ENCODE measurements around the gene MCRS1.

The MCRS1 gene

DNA sequence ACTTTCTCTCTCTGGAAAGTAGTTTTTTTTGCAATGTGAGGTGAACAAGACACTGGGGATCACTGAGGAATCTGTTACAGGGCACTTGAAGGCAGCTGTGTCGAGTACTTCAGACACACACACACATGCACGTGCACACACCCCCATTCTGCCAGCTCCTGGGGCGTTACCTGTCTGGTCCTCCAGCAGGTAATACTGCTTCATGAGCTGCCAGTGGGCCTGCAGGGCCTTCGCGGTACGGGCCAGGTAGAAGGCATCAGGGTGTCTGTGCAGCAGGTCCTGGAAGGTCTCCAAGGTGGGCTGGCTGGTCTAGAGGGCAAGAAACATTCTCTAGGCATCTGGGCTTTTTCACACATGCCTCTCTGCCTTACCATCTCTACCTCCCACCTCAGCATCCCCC, 5.1 kb downstream of the MCRS1 start:
- no peak overlapping the region for H2AFZ ChIP-seq (ENCODE audit: low read depth, low read length, severe bottlenecking)
- no peaks in the 10 kb centered on the region for H4K20me1 ChIP-seq (ENCODE audit: low read depth, low read length)
- H3K79me2 ChIP-seq (ENCODE audit: insufficient read depth, low read length), result peaks cover 25% of the 10 kb centered on the region
- H3K27ac ChIP-seq (ENCODE audit: low read depth, low read length), result no peak overlapping the region
- no peaks in the 10 kb centered on the region for H3K36me3 ChIP-seq (ENCODE audit: low read length)
- no peak overlapping the region for H3K9ac ChIP-seq (ENCODE audit: low read length)
- H3K9me3 ChIP-seq (ENCODE audit: insufficient read depth, low read length), result no peaks in the 10 kb centered on the region
- no peaks in the 10 kb centered on the region for H3K27me3 ChIP-seq (ENCODE audit: low read length)
- H3K9me2 ChIP-seq (replicated peaks; ENCODE audit: insufficient read depth, low read length), result no peaks in the 10 kb centered on the region
- no peaks in the 10 kb centered on the region for H3F3A ChIP-seq (ENCODE audit: insufficient read depth)
- no peak for TF ChIP-seq EZH2phosphoT487 (conservative IDR thresholded peaks at IDR 0.05; ENCODE audit: low read length)
- no peak for TF ChIP-seq CTCF (IDR thresholded peaks at IDR 0.05; ENCODE audit: insufficient read depth, low read length, poor library complexity, severe bottlenecking)
- no peak overlapping the region for H3K4me3 ChIP-seq (ENCODE audit: insufficient read depth, low read length, poor library complexity, severe bottlenecking)
- no peak overlapping the region for H3K4me2 ChIP-seq (ENCODE audit: low read depth, low read length, poor library complexity, severe bottlenecking)

GRCh38 chr12:49562233-49562632, 5.7 kb downstream of the MCRS1 start:
- Histone ChIP-seq H3K27me3 (ENCODE audit: low read length) (no peaks in the 10 kb centered on the region), H3K9me2 (replicated peaks; ENCODE audit: insufficient read depth, low read length) (no peaks in the 10 kb centered on the region), H3K9me3 (ENCODE audit: insufficient read depth, low read length) (no peaks in the 10 kb centered on the region), H3K4me2 (ENCODE audit: low read depth, low read length, poor library complexity, severe bottlenecking) (no peak overlapping the region), H3K4me3 (ENCODE audit: insufficient read depth, low read length, poor library complexity, severe bottlenecking) (no peak overlapping the region), H2AFZ (ENCODE audit: low read depth, low read length, severe bottlenecking) (no peak overlapping the region), H3K9ac (ENCODE audit: low read length) (no peak overlapping the region), H4K20me1 (ENCODE audit: low read depth, low read length) (no peaks in the 10 kb centered on the region), H3K79me2 (ENCODE audit: insufficient read depth, low read length) (peaks cover 21% of the 10 kb centered on the region), H3F3A (ENCODE audit: insufficient read depth) (no peaks in the 10 kb centered on the region), H3K27ac (ENCODE audit: low read depth, low read length) (no peak overlapping the region), H3K36me3 (ENCODE audit: low read length) (no peaks in the 10 kb centered on the region)
- no peak for TF ChIP-seq CTCF (IDR thresholded peaks at IDR 0.05; ENCODE audit: insufficient read depth, low read length, poor library complexity, severe bottlenecking)
- TF ChIP-seq EZH2phosphoT487 (conservative IDR thresholded peaks at IDR 0.05; ENCODE audit: low read length), result no peak

GRCh38 chr12:49560695-49561094, 7.2 kb downstream of the MCRS1 start:
- TF ChIP-seq CTCF (IDR thresholded peaks at IDR 0.05; ENCODE audit: insufficient read depth, low read length, poor library complexity, severe bottlenecking) (no peak), EZH2phosphoT487 (conservative IDR thresholded peaks at IDR 0.05; ENCODE audit: low read length) (no peak)
- no peaks in the 10 kb centered on the region for H3K9me2 ChIP-seq (replicated peaks; ENCODE audit: insufficient read depth, low read length)
- no peaks in the 10 kb centered on the region for H3K36me3 ChIP-seq (ENCODE audit: low read length)

More at GRCh38 chr12:49560695-49561094, 7.2 kb downstream of the MCRS1 start:
- Histone ChIP-seq H4K20me1 (ENCODE audit: low read depth, low read length) (no peaks in the 10 kb centered on the region), H3K9me3 (ENCODE audit: insufficient read depth, low read length) (no peaks in the 10 kb centered on the region), H3F3A (ENCODE audit: insufficient read depth) (no peaks in the 10 kb centered on the region), H3K27ac (ENCODE audit: low read depth, low read length) (no peak overlapping the region), H3K4me2 (ENCODE audit: low read depth, low read length, poor library complexity, severe bottlenecking) (no peak overlapping the region), H3K27me3 (ENCODE audit: low read length) (no peaks in the 10 kb centered on the region), H2AFZ (ENCODE audit: low read depth, low read length, severe bottlenecking) (no peak overlapping the region), H3K4me3 (ENCODE audit: insufficient read depth, low read length, poor library complexity, severe bottlenecking) (no peak overlapping the region), H3K79me2 (ENCODE audit: insufficient read depth, low read length) (peaks cover 6% of the 10 kb centered on the region; the same call in 1 of the 2 replicates), H3K9ac (ENCODE audit: low read length) (no peak overlapping the region)
